MM.1S (cell line): ENCODE data around the gene RGL3.
A peak's percentile ranks its signal among the peaks of the same experiment; 100 is the strongest.

ENCODE experiments used
- DNase-seq: peaks from one replicate; pipeline ENCODE4 v3.0.0-alpha.2; 2015
- H2AFZ ChIP-seq: fragments of 300-600 bp; sonication (generic); 2 replicates; pipeline ENCODE4 v1.6.0; 2016; ENCODE audit warnings: antibody characterized with exemption, low read length
- H3F3A ChIP-seq: fragments of 300-600 bp; sonication (generic); 2 replicates; pipeline ENCODE4 v1.6.1; 2016; ENCODE audit warnings: mild to moderate bottlenecking, antibody characterized with exemption, low read length, moderate library complexity, mixed read lengths; ENCODE audit not compliant: insufficient read depth
- H3K27ac ChIP-seq: fragments of 300-600 bp; sonication (generic); 2 replicates; pipeline ENCODE4 v1.5.1; 2016; ENCODE audit warnings: mild to moderate bottlenecking, low read length
- H3K27me3 ChIP-seq: fragments of 300-600 bp; sonication (generic); replicated peaks from 2 replicates; pipeline ENCODE4 v1.6.0; 2016; ENCODE audit warnings: low read length; ENCODE audit not compliant: insufficient read depth
- H3K36me3 ChIP-seq: fragments of 300-600 bp; sonication (generic); replicated peaks from 2 replicates; pipeline ENCODE4 v1.6.1; 2016; ENCODE audit warnings: mild to moderate bottlenecking, low read length, mixed read lengths; ENCODE audit not compliant: insufficient read depth
- H3K4me1 ChIP-seq: fragments of 300-600 bp; sonication (generic); 2 replicates; pipeline ENCODE4 v1.6.1; 2016; ENCODE audit warnings: low read length, mixed read lengths
- H3K4me2 ChIP-seq: fragments of 300-600 bp; sonication (generic); 2 replicates; pipeline ENCODE4 v1.6.0; 2016; ENCODE audit warnings: low read depth, low read length
- H3K4me3 ChIP-seq: fragments of 300-600 bp; sonication (generic); 2 replicates; pipeline ENCODE4 v1.5.1; 2016; ENCODE audit warnings: low read length, mixed read lengths
- H3K79me2 ChIP-seq: fragments of 300-600 bp; sonication (generic); 2 replicates; pipeline ENCODE4 v1.6.1; 2016; ENCODE audit warnings: mixed run types, low read length, mixed read lengths
- H3K9ac ChIP-seq: fragments of 300-600 bp; sonication (generic); 2 replicates; pipeline ENCODE4 v1.6.1; 2016; ENCODE audit warnings: low read length, mixed read lengths
- H3K9me2 ChIP-seq: fragments of 300-600 bp; sonication (generic); replicated peaks from 2 replicates; pipeline ENCODE4 v1.6.1; 2016; ENCODE audit warnings: mild to moderate bottlenecking, low read length, mixed read lengths; ENCODE audit not compliant: insufficient read depth
- H3K9me3 ChIP-seq: fragments of 300-600 bp; sonication (generic); replicated peaks from 2 replicates; pipeline ENCODE4 v1.6.1; 2016; ENCODE audit warnings: mild to moderate bottlenecking, low read length, mixed read lengths; ENCODE audit not compliant: insufficient read depth
- H4K20me1 ChIP-seq: fragments of 300-600 bp; sonication (generic); 2 replicates; pipeline ENCODE4 v1.6.1; 2016; ENCODE audit warnings: mild to moderate bottlenecking, low read length, moderate library complexity, mixed read lengths; ENCODE audit not compliant: insufficient read depth
- EZH2 ChIP-seq: fragments of 300-600 bp; sonication (generic); optimal IDR thresholded peaks from 2 replicates; pipeline ENCODE3; 2017; ENCODE audit warnings: low read depth, mild to moderate bottlenecking, antibody characterized with exemption, low read length, mixed read lengths
- EZH2phosphoT487 ChIP-seq: fragments of 300-600 bp; sonication (generic); IDR thresholded peaks from 2 replicates; pipeline ENCODE4 v1.6.1; 2018; ENCODE audit warnings: antibody characterized with exemption, low read length
- TF ChIP-seq, protein P1 (sequence below): fragments of 300-600 bp; sonication (generic); IDR thresholded peaks from 2 replicates; pipeline ENCODE4 v1.5.1; 2016; ENCODE audit warnings: antibody characterized with exemption, low read length, mixed read lengths

The RGL3 gene

DNA sequence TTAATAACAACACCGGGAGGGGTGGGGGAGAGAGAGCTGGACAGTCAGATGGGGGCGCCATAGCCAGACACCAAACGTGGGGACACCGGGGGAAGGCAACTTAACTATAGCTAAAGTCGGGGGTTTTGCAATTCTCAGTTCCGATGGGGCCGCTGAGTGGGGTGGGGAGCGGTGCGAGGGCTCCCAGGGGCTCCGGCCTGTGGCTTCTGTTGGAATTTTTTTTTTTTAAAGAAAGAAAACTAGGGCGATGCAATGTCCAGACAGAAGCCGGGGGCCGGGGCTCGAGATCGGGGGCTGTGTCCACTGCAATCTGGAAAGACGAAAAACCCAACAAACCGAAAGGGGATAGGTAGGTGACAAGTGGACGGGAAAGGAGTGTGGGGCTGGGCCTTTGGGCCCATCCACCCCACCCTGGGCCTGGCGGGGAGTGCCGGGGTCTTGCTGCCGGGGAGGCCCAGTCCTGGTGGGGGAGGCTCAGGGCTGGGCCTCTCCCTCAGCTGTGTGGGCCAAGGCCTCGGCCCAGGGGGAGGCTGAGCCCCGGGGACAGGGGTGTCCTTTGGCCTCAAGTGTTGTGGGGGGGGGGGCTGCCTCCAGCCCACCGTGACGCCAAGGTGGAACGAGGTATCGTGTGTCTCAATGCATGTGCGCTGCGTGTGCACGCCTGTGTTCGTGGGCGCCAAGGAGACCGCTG lies 33.7 kb upstream of the RGL3 start:
- Histone ChIP-seq H4K20me1 (no peaks in the 10 kb centered on the region), H3F3A (no peaks in the 10 kb centered on the region), H3K4me1 (no peaks in the 10 kb centered on the region), H3K9me3 (no peaks in the 10 kb centered on the region), H2AFZ (no peak overlapping the region), H3K4me3 (no peak overlapping the region), H3K4me2 (no peak overlapping the region), H3K36me3 (no peaks in the 10 kb centered on the region), H3K27ac (no peak overlapping the region), H3K9ac (no peak overlapping the region), H3K27me3 (peaks cover 10% of the 10 kb centered on the region), H3K9me2 (no peaks in the 10 kb centered on the region), H3K79me2 (no peaks in the 10 kb centered on the region)
- DNase-seq = no peak
- TF ChIP-seq, protein P1, sequence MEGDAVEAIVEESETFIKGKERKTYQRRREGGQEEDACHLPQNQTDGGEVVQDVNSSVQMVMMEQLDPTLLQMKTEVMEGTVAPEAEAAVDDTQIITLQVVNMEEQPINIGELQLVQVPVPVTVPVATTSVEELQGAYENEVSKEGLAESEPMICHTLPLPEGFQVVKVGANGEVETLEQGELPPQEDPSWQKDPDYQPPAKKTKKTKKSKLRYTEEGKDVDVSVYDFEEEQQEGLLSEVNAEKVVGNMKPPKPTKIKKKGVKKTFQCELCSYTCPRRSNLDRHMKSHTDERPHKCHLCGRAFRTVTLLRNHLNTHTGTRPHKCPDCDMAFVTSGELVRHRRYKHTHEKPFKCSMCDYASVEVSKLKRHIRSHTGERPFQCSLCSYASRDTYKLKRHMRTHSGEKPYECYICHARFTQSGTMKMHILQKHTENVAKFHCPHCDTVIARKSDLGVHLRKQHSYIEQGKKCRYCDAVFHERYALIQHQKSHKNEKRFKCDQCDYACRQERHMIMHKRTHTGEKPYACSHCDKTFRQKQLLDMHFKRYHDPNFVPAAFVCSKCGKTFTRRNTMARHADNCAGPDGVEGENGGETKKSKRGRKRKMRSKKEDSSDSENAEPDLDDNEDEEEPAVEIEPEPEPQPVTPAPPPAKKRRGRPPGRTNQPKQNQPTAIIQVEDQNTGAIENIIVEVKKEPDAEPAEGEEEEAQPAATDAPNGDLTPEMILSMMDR = 0 out of 2 replicates have a peak, but pooled peaks have one; percentile 12
- TF ChIP-seq EZH2 (no peak), EZH2phosphoT487 (no peak)

DNA sequence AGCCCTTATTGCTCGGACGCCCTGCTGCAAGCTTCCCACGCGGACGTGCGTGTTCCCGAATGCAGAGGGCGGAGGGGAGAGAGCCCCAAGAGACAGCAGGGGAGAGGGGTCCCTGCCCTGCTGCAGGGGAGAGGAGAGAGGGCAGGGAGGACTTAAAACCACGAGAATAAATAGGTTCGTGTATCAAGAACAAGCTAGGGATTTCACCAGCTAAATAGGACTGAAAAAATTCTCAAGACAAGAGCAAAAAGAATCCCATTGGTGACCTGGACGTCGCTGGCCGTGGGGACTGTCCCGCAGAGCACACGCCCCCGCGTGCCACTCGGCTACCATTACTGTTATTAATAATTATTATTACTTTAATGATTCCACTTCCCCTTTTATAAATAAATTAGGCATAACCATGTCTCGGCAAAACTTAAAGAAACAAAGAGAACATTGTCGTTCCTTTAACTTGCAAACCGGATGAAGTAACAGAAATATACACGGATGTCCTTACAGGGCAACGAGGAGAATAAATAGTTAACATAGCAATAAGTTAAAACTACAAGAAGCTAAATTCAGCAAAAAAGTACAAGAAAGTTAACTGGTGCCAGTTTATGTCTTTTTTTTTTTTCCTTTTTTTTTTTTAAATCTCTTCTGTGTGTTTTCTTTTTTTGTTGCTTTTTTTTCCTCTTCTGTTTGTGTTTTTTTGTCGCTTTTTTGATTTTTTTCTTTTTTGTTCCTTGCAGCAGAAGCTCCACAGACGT lies 32.9 kb upstream of the RGL3 start:
- Histone ChIP-seq H3K27ac (no peak overlapping the region), H3K9me3 (no peaks in the 10 kb centered on the region), H3F3A (no peaks in the 10 kb centered on the region), H4K20me1 (no peaks in the 10 kb centered on the region), H3K79me2 (no peaks in the 10 kb centered on the region), H3K4me2 (no peak overlapping the region), H3K4me1 (no peaks in the 10 kb centered on the region), H3K27me3 (peaks cover 4% of the 10 kb centered on the region; the same call in 1 of the 2 replicates), H3K9me2 (no peaks in the 10 kb centered on the region), H3K9ac (no peak overlapping the region), H2AFZ (no peak overlapping the region), H3K36me3 (no peaks in the 10 kb centered on the region), H3K4me3 (no peak overlapping the region)
- TF ChIP-seq, protein P1 = no peak; the same call in 1 of the 2 replicates
- TF ChIP-seq EZH2 = no peak
- TF ChIP-seq EZH2phosphoT487 = no peak
- no peak for DNase-seq

DNA sequence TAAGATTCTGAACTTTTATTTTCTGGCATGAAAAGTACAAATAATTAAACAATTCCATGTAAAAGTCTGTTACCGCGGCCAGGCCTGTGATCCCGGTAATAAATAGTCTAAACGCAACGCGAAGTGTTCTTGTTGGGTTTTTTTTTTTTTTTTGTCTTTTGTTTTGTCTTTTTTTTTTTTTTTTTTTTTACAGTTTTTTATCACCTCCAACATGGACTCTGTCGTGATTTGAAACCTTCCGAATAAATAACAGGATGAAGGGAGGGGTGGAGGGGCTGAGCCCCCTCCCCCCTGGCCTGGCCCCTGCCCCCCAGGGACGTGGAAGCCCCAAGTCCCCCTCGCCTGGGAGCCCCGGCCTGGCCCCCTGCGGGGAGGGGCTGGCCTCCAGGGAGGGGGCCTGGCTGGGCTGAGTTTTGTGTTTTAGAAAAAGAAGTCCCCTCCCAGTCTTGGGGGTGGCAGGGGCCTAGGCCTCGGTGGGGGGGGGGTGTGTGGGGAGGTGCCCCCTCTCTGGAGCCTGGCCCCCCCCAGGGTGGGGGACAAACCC lies 32.3 kb upstream of the RGL3 start:
- Histone ChIP-seq H3K79me2 (no peaks in the 10 kb centered on the region), H3K9me2 (no peaks in the 10 kb centered on the region), H3K4me1 (no peaks in the 10 kb centered on the region), H3K27ac (no peak overlapping the region), H3K4me2 (no peak overlapping the region), H3K27me3 (peaks cover 4% of the 10 kb centered on the region; the same call in 1 of the 2 replicates), H3F3A (no peaks in the 10 kb centered on the region), H3K9me3 (no peaks in the 10 kb centered on the region), H3K36me3 (no peaks in the 10 kb centered on the region), H4K20me1 (no peaks in the 10 kb centered on the region), H3K9ac (no peak overlapping the region), H2AFZ (no peak overlapping the region), H3K4me3 (no peak overlapping the region)
- no peak for DNase-seq
- TF ChIP-seq EZH2 (no peak), EZH2phosphoT487 (no peak)
- TF ChIP-seq, protein P1 = no peak
